Measurements from ENCODE around the gene TESK1.

The TESK1 gene

GRCh38 chr9:35656348-35656747 lies 51.3 kb downstream of the TESK1 start:
- Histone ChIP-seq H3K14ac (ENCODE audit: low read length) (no peak overlapping the region), H2BK120ac (ENCODE audit: low read depth, low read length) (no peak overlapping the region), H2AK5ac (ENCODE audit: low read depth, low read length) (no peak overlapping the region), H3K27me3 (ENCODE audit: control insufficient read depth in 3 of 3, insufficient read depth in 3 of 3, low read depth in 1 of 3, low read length in 3 of 3) (no peaks in the 10 kb centered on the region), H3K27ac (replicated peaks; ENCODE audit: low read length) (no peak overlapping the region), H2BK12ac (ENCODE audit: low read length) (no peak overlapping the region), H4K8ac (ENCODE audit: low read depth, low read length) (no peak overlapping the region), H3K4ac (ENCODE audit: low read length) (no peak overlapping the region), H2BK5ac (ENCODE audit: low read length) (no peak overlapping the region), H4K91ac (ENCODE audit: low read depth, low read length, poor library complexity) (no peak overlapping the region), H3K79me1 (ENCODE audit: low read depth, low read length) (no peaks in the 10 kb centered on the region), H3K18ac (ENCODE audit: low read length) (no peak overlapping the region), H3K9ac (ENCODE audit: low read depth, low read length, poor library complexity) (peak overlapping the region; percentile 34), H3K36me3 (replicated peaks in 1 of 2; ENCODE audit: control insufficient read depth in 2 of 2, insufficient read depth in 2 of 2, low read length in 2 of 2) (peaks cover 11 to 17% of the 10 kb centered on the region in 2 donors), H2BK15ac (ENCODE audit: low read length) (no peak overlapping the region), H2AFZ (ENCODE audit: low read length) (peak overlapping the region; percentile 38), H3K4me3 (ENCODE audit: low read length in 2 of 2) (peak overlapping the region in 1 of 2 donors; percentile 21), H3K4me2 (ENCODE audit: insufficient read depth, low read length, poor library complexity, severe bottlenecking) (no peak overlapping the region), H3K4me1 (ENCODE audit: control insufficient read depth in 2 of 2, insufficient read depth in 1 of 2, low read depth in 1 of 2, low read length in 2 of 2) (peaks cover 2 to 4% of the 10 kb centered on the region in 2 donors), H3K23ac (ENCODE audit: low read depth, low read length, poor library complexity) (no peak overlapping the region), H3K9me3 (replicated peaks in 1 of 2; ENCODE audit: control insufficient read depth in 2 of 2, insufficient read depth in 1 of 2, low read depth in 1 of 2, low read length in 2 of 2) (no peaks in the 10 kb centered on the region)
- no peak for DNase-seq (ENCODE audit: low spot score)
- WGBS, 2 donors (ENCODE audit: extremely low coverage in 2 of 2, insufficient read length in 2 of 2, insufficient replicate concordance in 1 of 2) = no CpG with 5 or more reads among the region's 17 CpGs

GRCh38 chr9:35656831-35657545 lies 51.9 kb downstream of the TESK1 start:
- H4K8ac ChIP-seq (ENCODE audit: low read depth, low read length) = no peak overlapping the region
- peak overlapping the region; percentile 91 for H2AFZ ChIP-seq (ENCODE audit: low read length)
- H2BK12ac ChIP-seq (ENCODE audit: low read length) = no peak overlapping the region
- no peak overlapping the region for H3K23ac ChIP-seq (ENCODE audit: low read depth, low read length, poor library complexity)
- no peak overlapping the region for H3K14ac ChIP-seq (ENCODE audit: low read length)
- no peak overlapping the region for H2BK120ac ChIP-seq (ENCODE audit: low read depth, low read length)
- H3K4me1 ChIP-seq (ENCODE audit: control insufficient read depth in 2 of 2, insufficient read depth in 1 of 2, low read depth in 1 of 2, low read length in 2 of 2) = peaks cover 3 to 4% of the 10 kb centered on the region in 2 donors
- H4K91ac ChIP-seq (ENCODE audit: low read depth, low read length, poor library complexity) = no peak overlapping the region
- no peak overlapping the region for H3K4ac ChIP-seq (ENCODE audit: low read length)
- H3K9ac ChIP-seq (ENCODE audit: low read depth, low read length, poor library complexity) = peak overlapping the region; percentile 89
- H3K4me2 ChIP-seq (ENCODE audit: insufficient read depth, low read length, poor library complexity, severe bottlenecking) = peak overlapping the region; percentile 60
- DNase-seq (ENCODE audit: low spot score) = no peak
- no peak overlapping the region for H2BK5ac ChIP-seq (ENCODE audit: low read length)
- no peaks in the 10 kb centered on the region for H3K79me1 ChIP-seq (ENCODE audit: low read depth, low read length)
- H3K18ac ChIP-seq (ENCODE audit: low read length) = peak overlapping the region; percentile 76
- H3K4me3 ChIP-seq (ENCODE audit: low read length in 2 of 2) = peak overlapping the region; percentile 48 to 81
- H2AK5ac ChIP-seq (ENCODE audit: low read depth, low read length) = no peak overlapping the region
- H3K27ac ChIP-seq (replicated peaks; ENCODE audit: low read length) = peak overlapping the region; percentile 84
- peaks cover 15 to 23% of the 10 kb centered on the region in 2 donors for H3K36me3 ChIP-seq (replicated peaks in 1 of 2; ENCODE audit: control insufficient read depth in 2 of 2, insufficient read depth in 2 of 2, low read length in 2 of 2)
- H2BK15ac ChIP-seq (ENCODE audit: low read length) = no peak overlapping the region
- H3K9me3 ChIP-seq (replicated peaks in 1 of 2; ENCODE audit: control insufficient read depth in 2 of 2, insufficient read depth in 1 of 2, low read depth in 1 of 2, low read length in 2 of 2) = no peaks in the 10 kb centered on the region
- WGBS, 2 donors (ENCODE audit: extremely low coverage in 2 of 2, insufficient read length in 2 of 2, insufficient replicate concordance in 1 of 2) = no CpG with 5 or more reads among the region's 25 CpGs
- H3K27me3 ChIP-seq (ENCODE audit: control insufficient read depth in 3 of 3, insufficient read depth in 3 of 3, low read depth in 1 of 3, low read length in 3 of 3) = no peaks in the 10 kb centered on the region

- Histone ChIP-seq H4K8ac (ENCODE audit: low read depth, low read length) (no peak within 1 kb of the TSS), H3K4me3 (ENCODE audit: low read length in 2 of 2) (peak within 1 kb of the TSS; percentile 88 to 99), H2BK5ac (ENCODE audit: low read length) (peak within 1 kb of the TSS; percentile 62), H3K9me3 (replicated peaks in 1 of 2; ENCODE audit: control insufficient read depth in 2 of 2, insufficient read depth in 1 of 2, low read depth in 1 of 2, low read length in 2 of 2) (no peaks in the 10 kb centered on the region), H3K4ac (ENCODE audit: low read length) (no peak within 1 kb of the TSS), H3K23ac (ENCODE audit: low read depth, low read length, poor library complexity) (peak within 1 kb of the TSS; percentile 96), H3K14ac (ENCODE audit: low read length) (peak within 1 kb of the TSS; percentile 97), H3K4me1 (ENCODE audit: control insufficient read depth in 2 of 2, insufficient read depth in 1 of 2, low read depth in 1 of 2, low read length in 2 of 2) (peaks cover 4% of the 10 kb centered on the region in 2 donors), H3K9ac (ENCODE audit: low read depth, low read length, poor library complexity) (peak within 1 kb of the TSS; percentile 93), H2AK5ac (ENCODE audit: low read depth, low read length) (peak within 1 kb of the TSS; percentile 54), H2BK15ac (ENCODE audit: low read length) (no peak within 1 kb of the TSS), H3K36me3 (replicated peaks in 1 of 2; ENCODE audit: control insufficient read depth in 2 of 2, insufficient read depth in 2 of 2, low read length in 2 of 2) (peaks cover 22 to 30% of the 10 kb centered on the region in 2 donors), H3K79me1 (ENCODE audit: low read depth, low read length) (no peaks in the 10 kb centered on the region), H4K91ac (ENCODE audit: low read depth, low read length, poor library complexity) (peak within 1 kb of the TSS; percentile 89), H2BK120ac (ENCODE audit: low read depth, low read length) (no peak within 1 kb of the TSS), H3K27ac (replicated peaks; ENCODE audit: low read length) (peak within 1 kb of the TSS; percentile 92), H3K4me2 (ENCODE audit: insufficient read depth, low read length, poor library complexity, severe bottlenecking) (peak within 1 kb of the TSS; percentile 60), H2AFZ (ENCODE audit: low read length) (peak within 1 kb of the TSS; percentile 98), H3K18ac (ENCODE audit: low read length) (peak within 1 kb of the TSS; percentile 98), H2BK12ac (ENCODE audit: low read length) (no peak within 1 kb of the TSS), H3K27me3 (ENCODE audit: control insufficient read depth in 3 of 3, insufficient read depth in 3 of 3, low read depth in 1 of 3, low read length in 3 of 3) (no peaks in the 10 kb centered on the region)
- WGBS, 2 donors (ENCODE audit: extremely low coverage in 2 of 2, insufficient read length in 2 of 2, insufficient replicate concordance in 1 of 2) = no CpG with 5 or more reads among the region's 42 CpGs
- peak; percentile 98 for DNase-seq (ENCODE audit: low spot score)
These were observed 52.6 kb downstream of the TESK1 start, which contains the start of gene RMRP for GRCh38 chr9:35657546-35658136. Gene RMRP (minus strand): TSS chr9:35658019.

All from neuronal stem cell (in vitro differentiated cells).